Sciatic nerve (tissue), 2 donors: ENCODE results near the gene ITGA2. TPM values are rescaled to one million over a fixed set of nuclear protein-coding genes. Genes with fewer than 3 reads are reported as not detected.
A peak's percentile ranks its signal among the peaks of the same experiment; 100 is the strongest.
"Not testable (repeated sequence)": the region's sequence is repeated elsewhere in the genome, so short reads cannot be mapped to it uniquely, and the experiment has no call there.

Experiments
- ATAC-seq: fragments of 200-7000 bp; cut with Tn5 transposase; one replicate; pipeline ENCODE4 v1.9.1; 2020; ENCODE audit warnings: mild to moderate bottlenecking, moderate library complexity
- DNase-seq: peaks from one replicate; pipeline ENCODE4 v3.0.0-alpha.2; 2020; ENCODE audit warnings: low spot score
- intact Hi-C: fragments of 100-400 bp; cut with DNase I; formaldehyde crosslinking; loops from one replicate; pipeline ENCODE4 v1.14.2; 2022
- total RNA-seq: library from RNA; stranded (reverse); fragmentation: NEBNext Ultra II Directional; extraction: Animal tissue kit (Norgen Biotek cat#: 25700); gene quantifications from one replicate; pipeline ENCODE4 v1.2.1, GENCODE V29; 2021
- donor health status: DM: no; HTN: no; CAD: no.
- donor health status: DM: no; HTN: no; CAD: no.

ITGA2 gene
- total RNA-seq, 1 donor from 2014 or later = 11.0 TPM

DNA sequence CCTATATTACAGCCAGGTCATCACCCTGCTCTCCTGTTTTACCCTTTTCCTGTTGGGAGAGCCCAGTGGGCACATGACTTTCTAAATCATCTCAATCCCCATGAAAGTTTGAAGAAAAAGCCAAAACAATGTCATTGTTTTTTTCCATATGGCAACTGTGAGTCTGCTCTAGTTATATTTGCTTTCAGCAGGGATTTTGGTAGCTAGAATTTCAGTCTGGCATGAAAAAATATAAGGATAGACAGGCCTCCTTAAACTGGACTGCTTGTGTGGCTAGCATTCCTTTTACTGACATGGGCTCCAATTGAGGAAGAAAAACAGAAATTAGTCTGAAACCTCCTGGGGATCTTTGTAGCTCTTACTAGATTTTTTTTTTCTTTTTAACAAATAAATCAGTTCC is 94.8 kb downstream of the ITGA2 start:
- no peak for DNase-seq
- intact Hi-C loops = no loop called here
- no peak for ATAC-seq

DNA sequence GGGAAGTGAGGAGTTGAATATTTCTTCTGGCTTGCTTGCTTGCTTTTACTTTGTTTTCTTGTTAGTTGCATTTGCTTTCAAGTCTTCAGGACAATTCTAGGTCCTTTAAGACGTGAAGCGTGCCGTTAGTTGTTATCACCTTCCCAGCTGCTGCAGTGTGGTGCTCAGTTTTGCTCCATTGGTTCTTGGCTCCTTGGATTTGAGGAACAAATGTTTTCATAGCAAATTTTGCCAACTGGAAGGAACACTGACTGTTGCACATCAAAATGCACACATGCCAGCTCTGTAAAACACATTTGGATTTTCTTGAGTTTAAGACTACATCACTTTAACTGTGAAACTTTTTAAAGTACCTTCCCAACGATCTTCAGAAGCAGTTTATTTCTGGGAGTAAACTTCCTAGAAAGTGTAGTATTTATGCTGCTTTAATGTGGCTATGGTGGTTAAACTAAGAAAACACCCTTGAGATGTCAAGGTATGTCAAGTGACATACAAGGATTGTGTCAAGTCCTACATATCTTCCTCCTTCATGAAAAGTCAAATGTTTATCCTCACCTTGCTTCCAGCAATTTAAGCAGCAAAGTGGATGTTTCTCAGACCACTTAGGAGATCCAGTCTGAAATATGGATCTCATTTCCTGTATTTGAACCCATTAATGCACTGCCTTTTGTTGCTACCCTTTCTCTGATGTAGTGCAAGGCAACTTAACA is 95.5 kb downstream of the ITGA2 start:
- intact Hi-C loops = no loop called here
- DNase-seq (no peak), ATAC-seq (no peak)

DNA sequence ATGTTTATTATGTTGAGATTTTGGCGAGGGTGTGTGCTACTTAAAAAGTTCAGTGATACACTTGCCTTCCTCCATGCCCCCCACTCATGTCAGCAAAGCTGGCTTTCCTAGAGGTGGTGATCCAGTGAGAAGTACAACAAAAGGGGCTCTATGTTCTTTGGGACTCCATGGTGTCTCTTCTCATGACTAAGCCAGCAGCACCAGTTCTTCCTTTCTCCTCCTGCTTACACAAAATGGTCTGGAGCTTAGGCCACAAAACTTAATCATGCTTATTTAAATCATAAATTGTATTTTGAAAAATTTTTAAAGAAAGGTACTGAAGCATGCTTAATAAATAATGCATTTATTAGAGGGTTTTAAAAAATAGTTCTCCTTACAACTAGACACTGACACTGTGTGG is 98.0 kb downstream of the ITGA2 start:
- ATAC-seq (no peak), DNase-seq (no peak)
- intact Hi-C loops = no loop called here

DNA sequence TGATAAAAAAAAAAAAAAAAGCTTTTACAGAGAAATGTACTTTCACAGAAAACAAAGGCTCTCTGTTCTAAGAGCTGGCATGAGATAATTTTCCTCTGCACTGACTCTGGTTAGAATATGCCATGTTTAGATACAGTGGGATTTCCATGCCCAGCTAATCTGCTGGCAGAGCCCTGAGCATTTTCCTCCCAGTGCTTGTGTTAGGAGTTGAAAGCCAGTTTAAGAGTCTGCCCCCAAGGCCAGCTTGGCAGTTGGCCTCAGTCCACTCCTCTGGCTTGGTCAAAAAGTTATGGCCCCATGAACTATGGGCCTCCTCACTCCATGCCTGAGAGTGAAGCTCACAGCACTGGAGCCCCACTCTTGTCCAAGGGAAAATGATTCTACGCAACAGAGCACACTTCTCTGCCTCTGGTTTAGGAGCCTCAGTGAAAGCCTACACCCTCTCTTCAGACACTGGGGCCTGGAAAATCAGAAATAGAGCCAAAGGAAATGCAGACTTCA is 98.5 kb downstream of the ITGA2 start:
- ATAC-seq (peak; percentile 75), DNase-seq (peak; percentile 65)
- intact Hi-C loops = no loop called here

DNA sequence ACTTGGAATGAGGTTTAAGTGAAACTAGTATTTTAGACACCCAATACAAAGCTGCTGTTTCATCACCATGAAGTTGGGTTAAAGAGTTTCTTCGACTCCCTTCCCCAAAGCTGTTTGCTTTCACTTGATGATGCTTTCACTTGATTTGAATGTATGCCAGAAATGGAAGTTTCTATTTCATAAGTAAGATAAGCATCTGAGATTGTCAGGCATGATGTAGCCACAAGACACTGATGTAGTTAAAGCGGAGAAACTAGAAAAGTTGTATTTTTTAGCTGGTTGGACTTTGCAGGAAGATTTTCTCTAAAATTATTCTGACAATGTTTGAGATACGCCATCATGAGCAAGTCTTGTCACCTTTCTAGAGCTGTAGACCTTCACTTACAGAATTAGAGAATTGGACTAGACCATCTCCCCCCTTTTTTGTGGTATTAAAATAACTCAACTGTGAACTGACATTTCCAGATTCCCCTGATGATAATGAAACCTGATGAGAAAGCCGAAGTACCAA is 100.4 kb downstream of the ITGA2 start:
- intact Hi-C loops = no loop called here
- ATAC-seq = no peak
- no peak for DNase-seq

DNA sequence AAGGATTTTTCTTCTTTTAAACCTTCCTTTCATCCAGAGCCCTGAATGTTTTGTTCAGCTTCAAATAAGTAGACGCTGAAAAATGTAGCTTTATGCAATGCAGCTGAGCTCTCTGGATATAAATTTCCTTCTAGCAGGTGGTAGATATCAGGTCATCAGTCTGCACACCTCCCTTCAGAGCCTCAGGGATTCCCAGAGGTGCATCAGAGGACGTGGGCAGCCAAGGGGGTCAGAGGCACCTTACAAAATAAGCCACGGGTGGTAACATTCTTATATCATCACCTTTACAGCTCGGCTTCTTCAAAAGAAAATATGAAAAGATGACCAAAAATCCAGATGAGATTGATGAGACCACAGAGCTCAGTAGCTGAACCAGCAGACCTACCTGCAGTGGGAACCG is 101.1 kb downstream of the ITGA2 start:
- ATAC-seq (no peak), DNase-seq (no peak)
- intact Hi-C loops = loop anchor here (10.0 kb wide), 1 partner anchor 135 kb away; no protein-coding TSS in a partner anchor

DNA sequence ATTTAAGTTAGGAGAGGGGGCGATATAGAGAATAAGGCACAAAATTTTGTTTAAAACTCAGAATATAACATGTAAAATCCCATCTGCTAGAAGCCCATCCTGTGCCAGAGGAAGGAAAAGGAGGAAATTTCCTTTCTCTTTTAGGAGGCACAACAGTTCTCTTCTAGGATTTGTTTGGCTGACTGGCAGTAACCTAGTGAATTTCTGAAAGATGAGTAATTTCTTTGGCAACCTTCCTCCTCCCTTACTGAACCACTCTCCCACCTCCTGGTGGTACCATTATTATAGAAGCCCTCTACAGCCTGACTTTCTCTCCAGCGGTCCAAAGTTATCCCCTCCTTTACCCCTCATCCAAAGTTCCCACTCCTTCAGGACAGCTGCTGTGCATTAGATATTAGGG is 102.1 kb downstream of the ITGA2 start:
- ATAC-seq (no peak), DNase-seq (no peak)
- intact Hi-C loops = loop anchor here (10.0 kb wide), 1 partner anchor 136 kb away; no protein-coding TSS in a partner anchor

DNA sequence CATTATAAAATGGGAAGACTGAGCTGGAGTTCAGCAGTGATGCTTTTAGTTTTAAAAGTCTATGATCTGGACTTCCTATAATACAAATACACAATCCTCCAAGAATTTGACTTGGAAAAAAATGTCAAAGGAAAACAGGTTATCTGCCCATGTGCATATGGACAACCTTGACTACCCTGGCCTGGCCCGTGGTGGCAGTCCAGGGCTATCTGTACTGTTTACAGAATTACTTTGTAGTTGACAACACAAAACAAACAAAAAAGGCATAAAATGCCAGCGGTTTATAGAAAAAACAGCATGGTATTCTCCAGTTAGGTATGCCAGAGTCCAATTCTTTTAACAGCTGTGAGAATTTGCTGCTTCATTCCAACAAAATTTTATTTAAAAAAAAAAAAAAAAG is 103.1 kb downstream of the ITGA2 start:
- no peak for ATAC-seq
- intact Hi-C loops = loop anchor here (10.0 kb wide), 1 partner anchor 137 kb away; no protein-coding TSS in a partner anchor

DNA sequence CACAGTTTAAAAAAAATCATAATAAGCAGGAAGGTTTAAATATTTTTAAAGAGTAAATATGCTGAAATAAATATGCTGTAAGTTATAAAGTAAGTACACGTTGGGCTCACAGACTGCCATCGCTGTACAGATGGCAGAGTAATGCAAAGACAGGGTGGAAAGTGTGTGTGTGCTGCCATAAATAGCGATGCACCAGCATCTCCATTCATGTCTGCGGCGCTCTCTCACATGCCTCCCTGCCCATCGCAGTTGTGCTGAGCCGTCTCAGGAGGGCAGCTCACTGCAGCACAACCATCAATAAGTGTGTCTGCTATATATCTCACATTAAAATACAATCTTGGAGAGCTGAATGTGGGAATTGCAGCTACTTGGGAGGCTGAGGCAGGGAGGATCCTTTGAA is 106.1 kb downstream of the ITGA2 start:
- intact Hi-C loops = loop anchor here (10.0 kb wide), 1 partner anchor 140 kb away; no protein-coding TSS in a partner anchor
- DNase-seq (no peak), ATAC-seq (no peak)

More for the DNA sequence above, 103.1 kb downstream of the ITGA2 start:
- no peak for DNase-seq

DNA sequence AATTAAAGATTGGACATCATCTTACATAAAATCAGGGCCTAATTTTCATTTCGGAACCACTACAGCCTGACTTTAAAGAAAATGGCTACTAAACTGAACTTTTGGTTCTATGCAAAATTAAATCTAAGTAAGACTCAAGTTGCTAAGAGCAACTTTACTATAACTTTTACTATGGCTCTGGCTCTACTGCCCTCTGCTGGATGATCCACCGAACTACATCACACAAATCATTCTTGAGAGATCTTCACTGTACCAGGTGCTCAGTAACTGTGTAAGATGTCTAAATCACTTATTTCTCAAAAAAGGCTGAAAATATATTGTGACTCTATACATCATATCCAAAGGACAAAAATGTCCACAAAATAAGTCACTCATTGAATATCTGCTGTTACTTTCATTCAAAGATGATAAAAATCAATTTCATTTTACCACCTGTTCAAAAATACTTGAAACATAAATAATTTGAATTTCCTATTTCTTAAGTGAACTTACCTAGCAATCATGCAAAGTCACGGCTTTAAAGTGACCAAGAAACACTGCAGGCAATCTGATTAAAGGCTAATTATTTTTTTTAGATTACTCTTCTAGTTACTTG is 106.9 kb downstream of the ITGA2 start:
- intact Hi-C loops = loop anchor here (10.0 kb wide), 1 partner anchor 141 kb away; no protein-coding TSS in a partner anchor
- peak; percentile 67 for ATAC-seq
- peak; percentile 76 for DNase-seq

DNA sequence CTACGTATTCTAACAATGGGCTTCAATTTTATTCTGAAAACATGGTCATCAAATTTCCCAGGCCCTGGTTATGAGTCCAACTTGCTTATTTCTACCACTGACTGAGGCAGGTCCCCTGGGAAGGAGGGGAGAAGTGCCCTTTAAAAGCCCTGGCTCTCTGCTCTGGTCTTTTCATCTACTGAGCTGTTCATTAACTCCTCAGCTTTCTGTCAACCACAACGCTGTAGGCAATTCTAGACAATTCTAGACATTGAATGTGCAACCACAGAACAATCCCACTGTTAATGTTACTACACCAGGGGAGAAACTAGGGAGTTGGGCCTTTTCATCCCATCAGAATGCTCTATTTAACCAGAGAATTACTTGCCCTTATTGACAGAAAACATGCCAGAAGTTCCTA is 110.4 kb downstream of the ITGA2 start:
- DNase-seq (no peak), ATAC-seq (no peak)
- intact Hi-C loops = loop anchor here (10.0 kb wide), 1 partner anchor 145 kb away; no protein-coding TSS in a partner anchor

DNA sequence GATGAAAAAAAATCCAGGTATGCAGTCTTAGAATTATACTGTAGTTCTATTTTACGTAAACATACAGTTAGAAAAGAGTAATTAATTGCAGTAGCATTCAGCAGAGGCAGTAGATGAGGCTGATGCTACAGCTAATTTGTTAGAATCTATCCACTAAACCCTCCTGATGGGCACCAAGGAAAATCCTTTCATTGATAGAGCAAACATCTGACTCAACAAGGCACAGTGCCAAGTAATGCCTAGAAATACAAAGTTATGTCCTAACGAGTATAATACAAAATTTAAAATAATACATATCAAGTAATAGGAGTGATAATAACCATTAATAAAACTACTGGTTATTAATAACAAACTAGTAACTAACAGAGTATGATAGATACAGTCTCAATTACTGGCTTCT is 111.5 kb downstream of the ITGA2 start:
- ATAC-seq = no peak
- DNase-seq = no peak
- intact Hi-C loops = no loop called here

DNA sequence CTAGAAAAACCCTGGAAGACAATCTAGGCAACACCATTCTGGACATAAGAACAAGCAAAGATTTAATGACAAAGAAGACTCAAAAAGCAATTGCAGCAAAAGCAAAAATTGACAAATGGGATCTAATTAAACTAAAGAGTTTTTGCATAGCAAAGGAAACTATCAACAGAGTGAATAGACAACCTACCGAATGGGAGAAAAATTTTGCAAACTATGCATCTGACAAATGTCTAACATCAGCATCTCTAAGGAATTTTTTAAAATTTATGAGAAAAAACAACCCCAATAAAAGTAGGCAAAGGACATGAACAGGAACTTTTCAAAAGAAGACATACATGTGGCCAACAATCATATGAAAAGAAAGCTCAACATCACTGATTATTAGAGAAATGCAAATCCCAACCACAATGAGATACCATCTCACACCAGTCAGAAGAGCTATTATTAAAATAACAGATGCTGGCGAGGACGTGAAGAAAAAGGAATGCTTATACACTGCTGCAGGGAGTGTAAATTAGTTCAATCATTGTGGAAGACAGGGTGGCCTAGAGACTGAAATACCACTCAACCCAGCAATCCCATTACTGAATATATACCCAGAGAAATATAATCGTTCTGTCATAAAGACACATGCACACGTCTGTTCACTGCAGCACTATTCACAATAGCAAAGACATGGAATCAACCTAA is 116.6 kb downstream of the ITGA2 start:
- no peak for ATAC-seq
- DNase-seq = no peak
- intact Hi-C loops = no loop called here

DNA sequence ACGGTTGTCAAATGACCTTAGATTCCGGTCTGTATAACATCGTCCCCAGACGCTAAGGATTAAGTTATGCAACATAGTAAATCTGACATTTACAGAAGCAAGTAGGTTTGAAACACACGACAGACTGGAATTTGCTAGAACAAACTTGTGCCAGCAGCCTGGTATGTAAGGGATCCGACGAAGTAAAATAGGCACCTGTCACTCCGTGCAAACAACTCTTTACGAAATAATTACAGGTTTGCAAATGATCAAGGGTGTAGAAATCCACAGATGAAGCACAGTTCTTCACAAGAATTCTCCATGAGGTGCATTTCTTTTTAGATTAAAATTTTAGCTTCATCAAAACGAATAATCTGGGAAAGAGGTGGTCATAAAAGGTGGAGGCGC is 119.9 kb downstream of the ITGA2 start:
- intact Hi-C loops = no loop called here
- DNase-seq (no peak), ATAC-seq (peak; percentile 20)

DNA sequence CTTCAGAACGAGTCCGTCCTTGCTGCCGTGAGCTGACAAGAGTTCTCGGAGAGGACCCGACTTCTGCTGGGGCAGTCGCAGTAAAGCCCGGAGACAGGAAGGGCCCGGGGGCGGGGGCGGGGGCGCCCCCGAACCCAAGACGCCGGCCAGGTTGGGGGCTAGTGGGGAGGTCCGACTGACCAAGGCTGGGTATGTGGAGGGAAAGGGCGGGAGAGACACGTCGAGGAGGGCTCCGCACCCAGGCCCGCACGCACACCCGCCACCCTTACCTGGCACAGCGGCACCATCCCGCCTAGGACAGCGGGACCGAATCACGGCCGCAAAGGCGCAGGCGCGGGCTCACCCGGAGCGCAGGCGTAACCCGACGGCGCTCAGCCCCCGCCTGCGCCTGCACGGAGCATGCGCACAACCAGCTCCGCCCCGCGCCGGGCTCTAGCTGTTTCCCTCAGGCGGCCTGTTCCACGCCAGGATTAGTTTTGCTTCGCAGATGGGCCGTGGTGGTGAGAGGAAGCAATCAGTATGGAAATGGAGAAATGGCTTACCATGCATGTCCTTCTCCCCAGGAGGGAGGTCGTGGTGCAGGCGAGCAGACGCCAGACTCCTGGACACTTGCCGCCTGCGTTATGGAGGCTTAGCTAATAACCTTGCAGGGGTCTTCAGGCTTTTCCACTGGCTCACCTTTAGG is 120.4 kb downstream of the ITGA2 start, which contains the start of gene MOCS2:
Gene MOCS2 (minus strand): TSS at position 315 of the 685 bp plus-strand sequence. CDS start 2,583 bp downstream, outside the sequence.
- intact Hi-C loops = no loop called here
- peak; percentile 94 for DNase-seq
- ATAC-seq = peak; percentile 100

DNA sequence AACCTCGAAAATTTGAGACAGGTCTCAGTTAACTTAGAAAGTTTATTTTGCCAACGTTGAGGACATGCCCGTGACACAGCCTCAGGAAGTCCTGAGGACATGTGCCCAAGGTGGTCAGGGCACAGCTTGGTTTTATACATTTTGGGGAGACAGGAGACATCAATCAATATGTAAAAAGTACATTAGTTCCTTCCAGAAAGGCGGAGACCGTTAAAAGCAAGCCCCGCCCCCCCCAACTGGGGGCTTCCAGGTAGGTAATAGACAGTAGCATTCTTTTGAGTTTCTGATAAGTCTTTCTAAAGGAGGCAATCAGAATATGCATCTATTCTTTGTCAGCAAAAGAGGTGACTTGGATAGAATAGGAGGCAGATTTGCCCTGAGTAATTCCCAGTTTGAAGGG is 121.0 kb downstream of the ITGA2 start:
- intact Hi-C loops = no loop called here
- DNase-seq = no peak
- ATAC-seq = no peak

DNA sequence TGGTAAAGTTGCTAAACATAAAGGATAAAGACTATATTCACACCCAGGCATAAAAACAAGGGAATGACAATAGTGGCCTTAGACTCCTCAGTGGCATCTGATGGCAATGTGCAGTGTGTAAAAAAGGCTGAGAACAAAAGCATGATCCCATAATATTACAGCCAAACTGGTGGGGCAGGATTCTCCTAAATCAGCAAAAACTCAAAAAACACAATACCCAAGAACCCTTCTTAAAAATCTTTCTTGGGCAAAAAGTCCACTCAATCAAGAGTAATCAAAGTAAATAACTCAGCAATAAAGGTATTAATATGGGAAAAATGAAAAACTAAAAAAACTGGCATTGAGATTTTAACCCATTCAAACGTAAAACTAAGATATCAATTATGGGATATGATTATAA is 122.0 kb downstream of the ITGA2 start:
- intact Hi-C loops = no loop called here
- DNase-seq (no peak), ATAC-seq (no peak)

DNA sequence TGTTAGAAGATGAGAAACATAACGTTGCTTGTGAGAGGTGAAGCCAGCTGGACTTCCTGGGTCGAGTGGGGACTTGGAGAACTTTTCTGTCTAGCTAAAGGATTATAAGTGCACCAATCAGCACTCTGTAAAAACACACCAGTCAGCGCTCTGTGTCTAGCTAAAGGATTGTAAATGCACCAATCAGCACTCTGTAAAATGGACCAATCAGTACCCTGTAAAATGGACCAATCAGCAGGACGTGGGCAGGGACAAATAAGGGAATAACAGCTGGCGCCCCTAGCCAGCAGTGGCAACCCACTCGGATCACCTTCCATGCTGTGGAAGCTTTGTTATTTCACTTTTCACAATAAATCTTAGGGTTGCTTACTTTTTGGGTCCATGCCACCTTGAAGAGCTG is 123.2 kb downstream of the ITGA2 start:
- intact Hi-C loops, ATAC-seq, DNase-seq: not testable (repeated sequence)

DNA sequence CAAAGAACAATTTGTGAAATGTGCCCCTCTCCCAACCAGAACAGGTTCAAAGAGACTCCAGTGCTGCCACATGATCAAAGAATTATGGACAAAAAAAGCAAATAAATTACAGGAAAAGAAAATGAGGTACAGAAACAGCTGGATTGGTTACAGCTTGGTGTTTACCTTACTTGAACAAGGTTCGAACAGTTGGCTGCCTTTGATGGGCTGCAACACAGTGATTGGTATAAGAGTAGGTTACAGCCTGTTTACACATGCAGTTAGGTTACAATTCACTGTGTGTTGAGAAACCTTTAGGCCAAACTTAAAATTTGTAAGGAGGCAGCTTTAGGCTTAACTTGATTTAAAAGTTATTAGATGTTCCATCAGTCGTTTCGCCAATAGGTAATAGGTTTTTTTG is 123.8 kb downstream of the ITGA2 start:
- intact Hi-C loops = no loop called here
- no peak for DNase-seq
- no peak for ATAC-seq
